Effector memory CD4-positive, alpha-beta T cell (primary cell): Measurements from ENCODE around the gene SHQ1.
"Not testable (repeated sequence)": the region's sequence is repeated elsewhere in the genome, so short reads cannot be mapped to it uniquely, and the experiment has no call there.

Experiments used
- DNase-seq, 3 donors: peaks; one replicate each; pipeline ENCODE4 v3.0.0-alpha.2; 2020
- H3K27ac ChIP-seq: 2 replicates; pipeline ENCODE4 v1.7.0; 2013; ENCODE audit warnings: mild to moderate bottlenecking, low read length, moderate library complexity; ENCODE audit not compliant: insufficient read depth, poor library complexity, severe bottlenecking
- H3K27me3 ChIP-seq: replicated peaks from 2 replicates; pipeline ENCODE4 v1.7.0; 2013; ENCODE audit warnings: mild to moderate bottlenecking, low read length; ENCODE audit not compliant: insufficient read depth, control insufficient read depth, poor library complexity, severe bottlenecking
- H3K36me3 ChIP-seq: 2 replicates; pipeline ENCODE4 v1.7.0; 2013; ENCODE audit warnings: mild to moderate bottlenecking, low read length, moderate library complexity; ENCODE audit not compliant: control insufficient read depth, insufficient read depth
- H3K4me1 ChIP-seq: 2 replicates; pipeline ENCODE4 v1.7.0; 2013; ENCODE audit warnings: low read length, mild to moderate bottlenecking; ENCODE audit not compliant: control insufficient read depth, insufficient read depth, poor library complexity, severe bottlenecking
- H3K4me3 ChIP-seq: 2 replicates; pipeline ENCODE4 v1.7.0; 2013; ENCODE audit warnings: low read length, low read depth, mild to moderate bottlenecking; ENCODE audit not compliant: insufficient read depth, poor library complexity, severe bottlenecking
- H3K9me3 ChIP-seq: 2 replicates; pipeline ENCODE4 v1.7.0; 2013; ENCODE audit warnings: mild to moderate bottlenecking, low read length, moderate library complexity; ENCODE audit not compliant: control insufficient read depth

The SHQ1 gene

GRCh38 chr3:72803573-72803972, 44.7 kb downstream of the SHQ1 start:
- H3K4me1 ChIP-seq = no peaks in the 10 kb centered on the region
- H3K9me3 ChIP-seq = no peaks in the 10 kb centered on the region
- H3K4me3 ChIP-seq = no peak overlapping the region
- no peak for DNase-seq
- no peaks in the 10 kb centered on the region for H3K36me3 ChIP-seq
- H3K27me3 ChIP-seq = no peaks in the 10 kb centered on the region
- H3K27ac ChIP-seq = no peak overlapping the region

GRCh38 chr3:72802001-72802400, 46.2 kb downstream of the SHQ1 start:
- Histone ChIP-seq H3K9me3 (no peaks in the 10 kb centered on the region), H3K36me3 (no peaks in the 10 kb centered on the region), H3K4me1 (no peaks in the 10 kb centered on the region), H3K27me3 (no peaks in the 10 kb centered on the region), H3K27ac (no peak overlapping the region), H3K4me3 (no peak overlapping the region)
- DNase-seq = no peak

- H3K27ac ChIP-seq = no peak overlapping the region
- H3K4me1 ChIP-seq = no peaks in the 10 kb centered on the region
- no peaks in the 10 kb centered on the region for H3K36me3 ChIP-seq
- no peaks in the 10 kb centered on the region for H3K27me3 ChIP-seq
- no peak for DNase-seq
- no peak overlapping the region for H3K4me3 ChIP-seq
- no peaks in the 10 kb centered on the region for H3K9me3 ChIP-seq
These were observed 47.4 kb downstream of the SHQ1 start for GRCh38 chr3:72800869-72801268.

GRCh38 chr3:72798552-72799195, 49.6 kb downstream of the SHQ1 start:
- no peak for DNase-seq
- no peaks in the 10 kb centered on the region for H3K27me3 ChIP-seq
- no peaks in the 10 kb centered on the region for H3K36me3 ChIP-seq
- no peaks in the 10 kb centered on the region for H3K4me1 ChIP-seq
- no peak overlapping the region for H3K4me3 ChIP-seq
- no peaks in the 10 kb centered on the region for H3K9me3 ChIP-seq
- no peak overlapping the region for H3K27ac ChIP-seq

GRCh38 chr3:72797773-72798543, 50.3 kb downstream of the SHQ1 start:
- no peaks in the 10 kb centered on the region for H3K27me3 ChIP-seq
- no peaks in the 10 kb centered on the region for H3K36me3 ChIP-seq
- no peaks in the 10 kb centered on the region for H3K4me1 ChIP-seq
- H3K4me3 ChIP-seq = no peak overlapping the region
- H3K27ac ChIP-seq = no peak overlapping the region
- H3K9me3 ChIP-seq = no peaks in the 10 kb centered on the region
- no peak for DNase-seq

GRCh38 chr3:72794079-72794478, 54.2 kb downstream of the SHQ1 start:
- H3K4me3 ChIP-seq = no peak overlapping the region
- peaks cover 4% of the 10 kb centered on the region for H3K36me3 ChIP-seq
- H3K27me3 ChIP-seq = no peaks in the 10 kb centered on the region
- no peak for DNase-seq
- H3K9me3 ChIP-seq = no peaks in the 10 kb centered on the region
- H3K27ac ChIP-seq = no peak overlapping the region
- no peaks in the 10 kb centered on the region for H3K4me1 ChIP-seq

GRCh38 chr3:72791161-72791560, 57.1 kb downstream of the SHQ1 start:
- no peak for DNase-seq
- no peak overlapping the region for H3K27ac ChIP-seq

GRCh38 chr3:72789786-72790185, 58.5 kb downstream of the SHQ1 start:
- Histone ChIP-seq H3K4me3 (no peak overlapping the region), H3K36me3 (peaks cover 4% of the 10 kb centered on the region), H3K9me3 (no peaks in the 10 kb centered on the region), H3K27ac (no peak overlapping the region), H3K27me3 (no peaks in the 10 kb centered on the region), H3K4me1 (no peaks in the 10 kb centered on the region)
- no peak for DNase-seq

More at GRCh38 chr3:72791161-72791560, 57.1 kb downstream of the SHQ1 start:
- H3K4me3 ChIP-seq = no peak overlapping the region
- peaks cover 4% of the 10 kb centered on the region for H3K36me3 ChIP-seq
- no peaks in the 10 kb centered on the region for H3K27me3 ChIP-seq
- H3K9me3 ChIP-seq = no peaks in the 10 kb centered on the region
- no peaks in the 10 kb centered on the region for H3K4me1 ChIP-seq

- H3K27ac ChIP-seq, H3K4me3 ChIP-seq, H3K9me3 ChIP-seq, DNase-seq, H3K36me3 ChIP-seq, H3K4me1 ChIP-seq, H3K27me3 ChIP-seq: not testable (repeated sequence)
These were observed 60.0 kb downstream of the SHQ1 start for GRCh38 chr3:72788232-72788631.

GRCh38 chr3:72786668-72787067, 61.6 kb downstream of the SHQ1 start:
- Histone ChIP-seq H3K4me1 (no peaks in the 10 kb centered on the region), H3K27ac (no peak overlapping the region), H3K4me3 (no peak overlapping the region), H3K27me3 (no peaks in the 10 kb centered on the region), H3K36me3 (no peaks in the 10 kb centered on the region), H3K9me3 (no peaks in the 10 kb centered on the region)
- no peak for DNase-seq
